Measurements from ENCODE around the gene ASPG.

ASPG gene

DNA sequence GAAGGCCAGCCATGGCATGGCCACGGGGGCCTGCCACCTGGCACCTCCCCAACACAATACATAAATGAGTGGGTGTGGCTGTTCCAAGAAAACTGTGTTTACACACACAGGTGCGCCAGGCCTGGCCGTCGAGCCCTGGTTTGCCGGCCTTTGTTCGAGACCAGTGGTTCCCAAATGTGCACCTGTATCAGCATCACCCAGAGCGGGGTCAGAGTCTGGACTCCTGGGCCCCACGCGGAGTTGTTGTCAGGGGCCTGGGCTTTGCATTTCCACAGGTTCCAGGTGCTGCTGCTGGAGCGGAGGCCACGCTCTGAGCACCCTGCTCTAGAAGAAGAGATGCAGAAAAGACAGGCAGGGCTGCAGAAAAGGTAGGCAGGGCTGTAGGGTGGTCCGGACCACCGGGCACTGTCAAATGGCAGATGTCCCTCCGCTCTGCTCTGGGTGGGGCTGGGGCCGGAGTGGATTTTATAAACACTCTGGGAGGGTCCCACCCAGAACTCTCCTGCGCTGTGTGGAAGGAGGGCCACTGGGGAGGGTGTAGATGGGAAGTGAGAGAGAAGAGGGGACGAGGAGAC lies 4.2 kb upstream of the ASPG start:
- no peak overlapping the region for H3K4me3 ChIP-seq (replicated peaks in 1 of 2; ENCODE audit: low read depth in 2 of 2, low read length in 2 of 2)
- no peak for DNase-seq (ENCODE audit: low read depth in 2 of 2)
- TF ChIP-seq CTCF (IDR thresholded peaks at IDR 0.05; ENCODE audit: low read depth, low read length), result no peak

DNA sequence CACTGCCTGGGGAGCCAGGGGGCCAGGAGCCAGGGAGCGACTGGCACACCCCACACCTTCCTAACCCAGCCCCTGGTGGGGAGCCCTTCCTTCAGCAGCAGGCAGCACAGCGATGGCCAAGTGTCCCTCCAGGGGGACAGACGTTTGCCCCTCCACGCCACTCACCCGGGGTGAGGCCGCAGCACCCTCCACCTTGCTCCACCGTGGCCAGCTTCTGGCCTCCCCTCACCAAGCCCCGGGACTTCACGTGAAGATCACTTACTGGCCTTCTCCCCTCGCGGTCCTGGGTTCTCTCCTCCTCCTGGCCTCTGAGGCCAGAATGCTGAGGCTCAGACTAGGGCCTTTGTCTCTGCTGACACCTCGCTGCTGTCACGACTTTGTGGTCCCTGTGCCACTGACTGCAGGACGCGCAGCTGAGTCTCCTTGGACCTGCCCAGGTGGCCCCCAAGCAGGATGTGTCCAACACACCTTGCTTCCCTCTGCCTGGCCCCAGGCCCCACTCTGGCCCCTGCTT lies 3.5 kb upstream of the ASPG start:
- TF ChIP-seq CTCF (IDR thresholded peaks at IDR 0.05; ENCODE audit: low read depth, low read length), result no peak
- no peak for DNase-seq (ENCODE audit: low read depth in 2 of 2)
- no peak overlapping the region for H3K4me3 ChIP-seq (replicated peaks in 1 of 2; ENCODE audit: low read depth in 2 of 2, low read length in 2 of 2)

GRCh38 chr14:104082807-104083206 lies 2.7 kb upstream of the ASPG start:
- no peak for TF ChIP-seq CTCF (IDR thresholded peaks at IDR 0.05; ENCODE audit: low read depth, low read length)
- no peak overlapping the region for H3K4me3 ChIP-seq (replicated peaks in 1 of 2; ENCODE audit: low read depth in 2 of 2, low read length in 2 of 2)

GRCh38 chr14:104084251-104085002 lies 1.1 kb upstream of the ASPG start:
- no peak overlapping the region for H3K4me3 ChIP-seq (replicated peaks in 1 of 2; ENCODE audit: low read depth in 2 of 2, low read length in 2 of 2)
- peak in 1 of 2 donors; percentile 55 for DNase-seq (ENCODE audit: low read depth in 2 of 2)
- TF ChIP-seq CTCF (IDR thresholded peaks at IDR 0.05; ENCODE audit: low read depth, low read length), result no peak

More at GRCh38 chr14:104082807-104083206, 2.7 kb upstream of the ASPG start:
- no peak for DNase-seq (ENCODE audit: low read depth in 2 of 2)

DNA sequence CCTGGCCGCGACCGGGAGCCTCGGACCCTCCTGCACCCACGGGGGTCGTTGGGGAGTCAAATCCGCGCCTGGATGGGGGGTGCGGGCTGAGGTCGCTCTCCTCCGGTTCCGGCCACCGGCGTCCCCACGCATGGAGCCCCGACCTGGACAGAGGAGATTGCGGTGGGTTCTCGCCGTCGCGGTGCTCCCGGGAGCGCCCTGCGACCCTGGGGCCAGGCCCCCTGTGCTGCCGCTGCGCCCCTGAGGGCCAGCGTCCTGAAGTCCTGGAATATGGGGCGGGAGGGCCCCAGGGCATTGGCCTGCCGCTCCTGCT lies 345 bp downstream of the ASPG start:
- no peak for DNase-seq (ENCODE audit: low read depth in 2 of 2)
- H3K4me3 ChIP-seq (replicated peaks in 1 of 2; ENCODE audit: low read depth in 2 of 2, low read length in 2 of 2), result no peak overlapping the region
- no peak for TF ChIP-seq CTCF (IDR thresholded peaks at IDR 0.05; ENCODE audit: low read depth, low read length)

DNA sequence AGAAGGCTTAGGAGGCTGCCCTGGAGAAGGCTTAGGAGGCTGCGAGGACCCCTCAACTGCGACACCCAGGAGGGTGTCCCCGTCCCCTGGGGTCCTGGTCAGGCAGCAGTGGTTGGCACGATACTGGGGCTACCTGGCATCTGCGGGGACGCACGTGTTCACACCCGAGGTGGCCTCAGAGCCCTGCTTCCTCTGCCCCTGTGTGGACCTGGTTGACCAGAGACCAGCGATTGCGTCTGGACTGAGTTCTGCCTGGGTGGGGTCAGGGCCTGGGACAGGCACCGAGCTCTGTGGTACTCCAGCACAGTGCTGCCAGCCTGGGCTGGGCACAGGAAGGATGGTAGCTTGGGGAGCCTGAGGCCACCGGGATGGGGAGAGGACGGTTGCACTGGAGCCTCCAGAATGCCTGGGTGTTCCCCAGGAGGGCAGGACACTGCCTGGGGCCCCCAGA lies 735 bp downstream of the ASPG start:
- no peak for TF ChIP-seq CTCF (IDR thresholded peaks at IDR 0.05; ENCODE audit: low read depth, low read length)
- no peak overlapping the region for H3K4me3 ChIP-seq (replicated peaks in 1 of 2; ENCODE audit: low read depth in 2 of 2, low read length in 2 of 2)
- DNase-seq (ENCODE audit: low read depth in 2 of 2), result no peak

All from cardiac fibroblast (primary cell).